GM10847 (cell line): ENCODE results near the gene AGK.

Experiments used
- POLR2A ChIP-seq: IDR thresholded peaks from 2 replicates; pipeline ENCODE4 v1.6.1; 2011; ENCODE audit not compliant: insufficient read length; ENCODE audit errors: extremely low read depth

Gene AGK

DNA sequence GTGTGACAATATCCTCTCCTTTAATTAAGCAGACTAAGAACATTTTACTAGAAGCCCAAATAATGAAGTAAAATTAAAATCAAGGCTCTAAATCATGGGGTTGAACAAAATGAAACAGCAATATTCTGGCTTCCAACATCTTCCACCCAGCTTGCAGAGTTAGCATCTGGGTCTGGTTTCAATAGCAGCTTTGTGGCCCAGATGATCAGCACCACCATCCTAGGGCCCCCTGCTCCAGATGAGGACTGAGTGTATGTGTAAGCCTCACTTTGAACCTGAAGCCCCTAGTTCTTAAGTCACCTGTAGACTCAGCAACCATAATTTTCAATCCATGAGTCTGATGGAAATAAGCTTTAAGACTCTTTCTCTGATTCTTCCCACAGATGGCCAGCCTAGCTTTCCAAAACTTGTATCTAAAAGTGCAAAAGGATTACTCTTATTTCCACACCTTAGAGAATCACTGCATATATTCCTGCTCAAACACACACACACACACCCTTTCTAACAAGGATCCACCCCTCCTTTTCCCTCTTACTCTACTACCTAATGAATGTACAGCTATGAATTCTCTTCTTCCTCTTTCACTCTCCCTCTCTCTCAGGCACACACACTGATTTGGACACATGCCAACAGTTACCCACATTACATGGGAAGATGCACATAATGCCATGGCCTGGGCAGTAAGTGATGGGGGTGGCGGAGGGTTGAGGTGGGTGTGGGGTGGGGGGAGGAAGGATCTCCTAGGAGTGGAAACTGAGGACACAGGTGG lies 147.2 kb downstream of the AGK start:
- TF ChIP-seq POLR2A: no peak

DNA sequence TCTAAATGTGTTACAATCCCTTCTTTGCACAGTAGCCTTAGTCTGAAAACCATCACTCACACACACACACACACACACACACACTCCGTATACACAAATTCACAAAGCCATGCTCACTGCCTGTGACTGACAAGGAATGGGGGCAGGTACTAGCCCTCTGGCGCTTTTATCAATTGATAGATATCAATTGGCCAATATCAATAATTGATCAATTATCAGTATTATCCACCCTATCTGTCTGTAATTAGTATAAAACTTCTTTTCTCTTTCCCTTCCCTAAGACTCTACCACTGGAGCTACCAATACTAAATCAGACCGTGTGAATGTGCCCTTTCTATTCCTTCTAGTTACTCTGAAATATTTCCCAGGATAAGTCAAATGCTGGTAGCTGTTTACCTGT lies 148.7 kb downstream of the AGK start:
- TF ChIP-seq POLR2A: no peak

DNA sequence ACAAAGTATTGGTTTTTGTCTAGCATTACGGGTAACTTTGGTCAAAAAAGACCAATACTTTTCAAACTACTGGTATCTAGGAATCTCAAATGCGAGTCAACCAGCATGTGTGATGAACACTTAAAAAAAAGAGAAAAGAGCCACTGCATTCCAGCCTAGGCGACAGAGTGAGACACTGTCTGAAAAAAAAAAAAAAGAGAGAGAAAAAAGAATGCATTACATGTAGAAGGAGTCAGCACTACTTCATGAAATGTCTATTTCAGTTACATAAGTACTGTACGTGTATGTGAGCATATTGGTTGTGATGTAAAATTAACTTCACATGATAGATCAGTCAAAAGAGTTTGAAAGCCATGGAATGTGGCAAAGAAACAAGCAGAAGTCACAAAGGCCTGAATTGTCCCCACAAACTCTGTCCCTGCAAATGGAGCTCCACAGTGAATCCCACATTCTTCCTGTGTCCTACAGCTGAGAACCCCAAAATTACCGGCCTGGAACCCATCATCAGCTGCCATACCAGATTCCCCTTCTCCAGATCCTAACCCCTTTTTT lies 149.2 kb downstream of the AGK start:
- no peak for TF ChIP-seq POLR2A

DNA sequence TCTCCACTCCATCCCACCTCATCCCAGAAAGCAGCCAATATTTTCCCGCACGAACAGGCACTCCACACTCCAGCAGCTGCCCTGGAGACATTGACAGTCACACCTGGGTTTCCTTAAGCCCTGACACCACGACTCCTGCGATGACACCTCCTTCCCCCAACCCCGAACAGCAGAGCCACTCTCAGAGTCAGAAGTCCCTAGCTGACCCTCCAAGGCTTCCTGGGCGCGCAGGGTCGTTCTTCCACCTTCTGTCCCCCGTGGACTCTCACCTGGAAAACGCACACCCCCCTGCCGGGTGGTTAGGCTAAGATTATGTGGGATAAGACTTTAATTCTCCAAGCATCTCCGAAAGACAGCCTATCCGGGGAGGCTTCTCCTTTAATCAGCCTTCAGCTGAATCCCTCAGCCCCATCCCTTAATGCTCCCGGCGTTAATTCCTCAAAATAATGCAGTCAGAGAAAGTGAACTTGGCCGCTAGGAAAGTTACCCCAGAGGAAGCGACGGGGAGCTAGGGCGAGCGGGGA lies 149.7 kb downstream of the AGK start:
- no peak for TF ChIP-seq POLR2A

DNA sequence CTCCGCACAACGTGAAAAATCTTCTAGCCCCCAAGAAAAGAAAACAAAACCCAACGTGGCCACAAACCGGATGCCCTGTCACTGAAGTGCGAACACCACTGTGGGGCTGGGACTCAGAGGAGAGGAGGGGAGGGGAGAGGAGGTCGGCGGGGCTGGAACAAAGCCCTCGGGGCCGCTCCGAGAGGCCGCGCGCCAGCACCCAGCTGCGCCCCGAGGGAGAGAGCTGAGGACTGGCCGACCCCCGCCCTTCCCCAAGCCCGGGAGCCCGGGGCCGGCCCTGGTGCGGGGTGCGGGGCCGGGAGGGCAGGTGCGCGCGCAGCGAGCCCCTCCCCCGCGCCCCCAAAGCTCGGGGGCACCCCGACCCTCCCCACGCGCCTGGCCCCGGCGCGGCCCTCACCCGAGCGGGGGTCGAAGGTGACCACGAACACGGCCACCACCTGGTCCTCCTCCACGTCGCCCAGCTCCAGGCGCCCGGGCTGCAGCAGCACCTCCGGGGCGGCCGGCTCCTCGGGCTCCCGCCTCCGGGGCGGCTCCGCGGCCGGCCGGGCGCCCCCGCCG lies 150.4 kb downstream of the AGK start:
- peak; percentile 25 for TF ChIP-seq POLR2A

DNA sequence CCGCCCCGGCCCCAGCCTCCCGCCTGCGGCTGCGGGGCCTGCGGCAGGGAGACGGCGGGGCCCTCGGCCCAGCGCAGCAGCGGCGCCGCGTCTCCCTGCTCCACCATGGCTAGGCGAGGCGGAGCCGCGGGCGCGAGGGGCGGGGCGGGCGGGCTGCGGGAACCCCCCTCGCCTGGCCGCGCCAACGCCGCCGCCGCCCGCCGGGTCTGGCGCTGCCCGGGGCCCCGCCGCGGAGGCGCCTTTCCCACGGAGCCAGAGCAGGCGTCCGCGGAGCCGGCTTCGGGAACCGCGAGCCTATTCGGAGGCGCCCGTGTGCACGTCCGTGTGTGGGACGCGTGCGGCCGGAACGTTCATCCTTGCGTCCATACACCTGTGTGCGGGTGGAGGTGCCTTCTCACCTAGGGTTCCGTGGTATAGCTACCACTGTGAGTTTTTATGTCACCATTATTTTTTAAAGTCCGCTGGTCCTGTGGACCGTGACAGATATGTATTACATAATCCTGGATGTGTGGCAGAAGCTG lies 150.9 kb downstream of the AGK start, which contains the start of gene DENND11:
DENND11 (minus strand) TSS at position 120 of the 521 bp plus-strand sequence; CDS start at position 107, 13 bp downstream.
- TF ChIP-seq POLR2A: peak; percentile 42

DNA sequence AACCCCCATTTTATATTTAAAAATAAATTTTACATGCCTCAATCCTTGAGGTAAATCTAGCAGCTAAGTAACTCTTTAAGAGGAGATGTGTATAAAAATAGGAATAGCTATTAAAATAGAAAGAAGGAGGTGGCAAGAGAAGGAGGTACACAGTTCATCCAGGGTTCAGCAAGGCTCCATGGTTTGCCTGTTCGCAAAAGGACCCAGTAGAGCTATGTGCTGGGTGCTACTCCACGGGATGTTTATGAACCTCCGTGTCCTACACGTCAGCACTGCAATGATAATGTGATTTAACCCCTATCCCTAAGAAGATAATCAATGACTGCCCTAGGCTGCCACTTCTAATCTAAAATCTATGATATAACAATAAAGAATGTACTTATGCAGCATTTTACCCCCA lies 151.7 kb downstream of the AGK start:
- no peak for TF ChIP-seq POLR2A

DNA sequence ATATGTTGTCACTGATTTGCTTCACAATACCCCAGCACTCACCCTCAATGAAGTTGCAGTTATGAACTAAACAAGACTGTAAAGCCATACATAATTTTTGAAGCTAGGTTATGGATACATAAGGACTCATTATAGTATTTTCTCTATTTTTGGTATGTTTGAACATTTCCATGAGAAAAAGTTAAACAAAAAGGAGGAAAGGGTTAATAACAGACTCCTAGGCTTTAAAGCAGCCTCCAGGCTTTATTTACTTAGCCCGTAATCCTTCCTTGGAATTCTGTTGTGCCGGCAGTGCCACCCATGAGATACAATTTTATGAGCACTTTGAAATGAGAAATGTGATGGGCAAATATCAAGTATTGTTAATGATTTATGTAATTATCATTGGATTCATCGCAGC lies 152.9 kb downstream of the AGK start:
- no peak for TF ChIP-seq POLR2A

DNA sequence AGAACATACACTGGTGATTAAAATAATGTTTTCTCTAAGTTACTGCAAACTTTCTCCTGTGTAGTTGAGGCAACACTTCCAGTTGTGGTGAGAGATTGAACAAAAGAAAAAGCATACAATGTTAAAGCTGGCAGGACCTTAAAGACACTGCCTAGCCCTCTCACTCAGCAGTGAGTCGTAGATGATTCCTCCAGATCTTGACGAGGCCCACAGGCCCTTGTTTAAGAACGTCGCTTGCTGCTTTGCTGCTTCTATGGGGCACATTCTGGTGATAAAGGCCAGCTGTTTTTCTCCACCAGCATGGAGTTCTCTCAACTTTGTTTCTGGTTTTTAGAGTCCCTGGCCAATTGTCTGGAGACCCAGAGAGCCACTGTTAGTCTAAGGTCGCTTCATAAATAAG lies 153.5 kb downstream of the AGK start:
- no peak for TF ChIP-seq POLR2A
